A549 (cell line): ENCODE data around the gene TRIM8. TPM values are rescaled to one million over a fixed set of nuclear protein-coding genes. Genes with fewer than 3 reads are reported as not detected.
A peak's percentile ranks its signal among the peaks of the same experiment; 100 is the strongest.

ENCODE experiments used
- ATAC-seq, 2 experiments: fragments of 200-7000 bp in 1 of 2; fragments of >200 bp in 1 of 2; cut with Nextera tagmentation in 1 of 2; cut with Tn5 transposase in 1 of 2; 3 replicates each; pipeline versions ENCODE4 v1.8.0 to v1.9.1; 2018 to 2020; ENCODE audit warnings: mild to moderate bottlenecking in 1 of 2, moderate library complexity in 1 of 2
- CTCF ChIA-PET: fragments of 300-600 bp; sonication (Branson Sonifier 250); formaldehyde crosslinking; extraction: SDS; loops from one replicate; lab custom pipeline; 2021; ENCODE audit warnings: antibody characterized with exemption, inconsistent platforms; lab: Yijun Ruan, JAX
- POLR2A ChIA-PET: fragments of 350-600 bp; formaldehyde crosslinking; extraction: SDS; loops from one replicate; lab custom pipeline; 2021; ENCODE audit warnings: antibody characterized with exemption, inconsistent platforms; lab: Yijun Ruan, JAX
- DNase-seq, 2 experiments: peaks; one replicate each; pipeline versions ENCODE4 v3.0.0 to v3.0.0-alpha.2; 2011 to 2016; ENCODE audit warnings: low read depth in 1 of 2, low spot score in 1 of 2
- FAIRE-seq: peaks from 2 replicates; lab custom pipeline; 2011; peaks lifted over from hg19 to GRCh38; lab: Jason Lieb, UNC
- H3K27ac ChIP-seq, 2 experiments: fragments of >200 bp; sonication (Bioruptor Twin); formaldehyde crosslinking; 3 replicates each; pipeline ENCODE4 v1.5.1; 2016 to 2017
- H3K4me1 ChIP-seq: fragments of >200 bp; sonication (Bioruptor Twin); formaldehyde crosslinking; 3 replicates; pipeline ENCODE4 v1.6.1; 2016
- H3K4me2 ChIP-seq: fragments of >200 bp; sonication (Bioruptor Twin); formaldehyde crosslinking; 3 replicates; pipeline ENCODE4 v1.6.1; 2016
- H3K4me3 ChIP-seq: fragments of >200 bp; sonication (Bioruptor Twin); formaldehyde crosslinking; 3 replicates; pipeline ENCODE4 v1.5.1; 2016
- H3K9me3 ChIP-seq: fragments of >200 bp; sonication (Bioruptor Twin); formaldehyde crosslinking; 3 replicates; pipeline ENCODE4 v1.6.1; 2016
- ATOH8 ChIP-seq: fragments of 250-450 bp; sonication (Bioruptor Pico); IDR thresholded peaks from 2 replicates; pipeline ENCODE4 v1.5.0; 2020; ENCODE audit warnings: low read depth, mild to moderate bottlenecking, moderate library complexity
- CHD2 ChIP-seq: fragments of 150-350 bp; IDR thresholded peaks from 2 replicates; pipeline ENCODE4 v1.6.1; 2014; ENCODE audit warnings: low read length; ENCODE audit not compliant: partially characterized antibody
- FOSL2 ChIP-seq, 2 experiments: fragments of 450-650 bp in 1 of 2; fragments of >200 bp in 1 of 2; sonication (Bioruptor Twin) in 1 of 2; formaldehyde crosslinking; IDR thresholded peaks; 2 replicates each; pipeline versions ENCODE4 v1.5.0 to v1.6.1; 2016 to 2020; ENCODE audit warnings: mild to moderate bottlenecking in 1 of 2, moderate library complexity in 1 of 2
- GATA3 ChIP-seq: IDR thresholded peaks from 2 replicates; pipeline ENCODE4 v1.6.1; 2012; ENCODE audit warnings: borderline replicate concordance
- HES2 ChIP-seq: fragments of >200 bp; sonication (Bioruptor Twin); formaldehyde crosslinking; IDR thresholded peaks from 2 replicates; pipeline ENCODE4 v1.6.1; 2016
- HEYL ChIP-seq: fragments of 250-450 bp; sonication (Bioruptor Pico); IDR thresholded peaks from 2 replicates; pipeline ENCODE4 v1.8.0; 2021; ENCODE audit warnings: mild to moderate bottlenecking, moderate library complexity
- HMGXB4 ChIP-seq: fragments of 250-450 bp; sonication (Bioruptor Pico); IDR thresholded peaks from 2 replicates; pipeline ENCODE4 v1.5.0; 2021; ENCODE audit warnings: mild to moderate bottlenecking, moderate library complexity, borderline replicate concordance
- HOXB13 ChIP-seq: fragments of 250-450 bp; sonication (Bioruptor Pico); IDR thresholded peaks from 2 replicates; pipeline ENCODE4 v1.5.0; 2020; ENCODE audit warnings: low read depth, mild to moderate bottlenecking, moderate library complexity
- HOXB5 ChIP-seq: fragments of 250-450 bp; sonication (Bioruptor Pico); IDR thresholded peaks from 2 replicates; pipeline ENCODE4 v1.5.0; 2020; ENCODE audit warnings: mild to moderate bottlenecking, moderate library complexity
- KDM1A ChIP-seq: fragments of 200-600 bp; sonication (generic); IDR thresholded peaks from 2 replicates; pipeline ENCODE4 v1.6.1; 2016; ENCODE audit warnings: low read depth, mild to moderate bottlenecking
- MAFK ChIP-seq: fragments of 450-650 bp; IDR thresholded peaks from 2 replicates; pipeline ENCODE4 v1.6.1; 2014; ENCODE audit not compliant: partially characterized antibody
- MAX ChIP-seq: IDR thresholded peaks from 2 replicates; pipeline ENCODE4 v1.6.1; 2012
- MAZ ChIP-seq: fragments of 150-350 bp; IDR thresholded peaks from 2 replicates; pipeline ENCODE4 v1.6.1; 2014; ENCODE audit warnings: antibody characterized with exemption, low read depth, low read length, borderline replicate concordance
- MYC ChIP-seq: IDR thresholded peaks from 2 replicates; pipeline ENCODE4 v1.6.1; 2012; ENCODE audit warnings: mild to moderate bottlenecking, inconsistent platforms, low read length, improper control_type of control experiment, borderline replicate concordance
- NPAS2 ChIP-seq: fragments of 250-450 bp; sonication (Bioruptor Pico); IDR thresholded peaks from 2 replicates; pipeline ENCODE4 v1.8.0; 2022; ENCODE audit warnings: mild to moderate bottlenecking, moderate library complexity, borderline replicate concordance
- NR3C1 ChIP-seq: fragments of >200 bp; sonication (Bioruptor Twin); formaldehyde crosslinking; IDR thresholded peaks from 3 replicates; pipeline ENCODE4 v1.6.1; 2017
- POLR2A ChIP-seq: IDR thresholded peaks from 2 replicates; pipeline ENCODE4 v1.6.1; 2012; ENCODE audit warnings: mild to moderate bottlenecking, low read length
- POLR2AphosphoS2 ChIP-seq: conservative IDR thresholded peaks from 2 replicates; pipeline ENCODE4 v1.6.1; 2012; ENCODE audit warnings: low read length, improper control_type of control experiment, inconsistent platforms
- RCOR1 ChIP-seq: fragments of 150-350 bp; IDR thresholded peaks from 2 replicates; pipeline ENCODE4 v1.6.1; 2014; ENCODE audit warnings: antibody characterized with exemption, low read length, low read depth
- REST ChIP-seq: fragments of 200-600 bp; sonication (generic); IDR thresholded peaks from 2 replicates; pipeline ENCODE4 v1.6.1; 2016; ENCODE audit warnings: antibody characterized with exemption, mild to moderate bottlenecking, moderate library complexity
- RNF2 ChIP-seq: fragments of 200-600 bp; sonication (generic); IDR thresholded peaks from 2 replicates; pipeline ENCODE4 v1.6.1; 2016; ENCODE audit warnings: low read depth, mild to moderate bottlenecking, antibody characterized with exemption, moderate library complexity, borderline replicate concordance
- TP53 ChIP-seq: fragments of 250-450 bp; sonication (Bioruptor Pico); IDR thresholded peaks from 2 replicates; pipeline ENCODE4 v1.5.0; 2021; ENCODE audit warnings: mild to moderate bottlenecking, moderate library complexity
- USF2 ChIP-seq: fragments of 450-650 bp; IDR thresholded peaks from 2 replicates; pipeline ENCODE4 v1.6.1; 2014; ENCODE audit warnings: antibody characterized with exemption
- ZC3H11A ChIP-seq: fragments of 450-650 bp; IDR thresholded peaks from 2 replicates; pipeline ENCODE4 v1.6.1; 2014; ENCODE audit warnings: antibody characterized with exemption, mild to moderate bottlenecking
- WGBS: methylation state at CpG from one replicate; pipeline ENCODE4 v1.1.6; 2017; ENCODE audit errors: missing lambda C conversion rate; 5-methylcytosine and 5-hydroxymethylcytosine counted together
- polyA plus RNA-seq, 4 experiments: library from polyadenylated mRNA; depleted of rRNA in 3 of 4; stranded (reverse); fragments of >200 nt; fragmentation: RNase III in 1 of 4; extraction: RNeasy Plus Mini Kit Qiagen cat#74134 plus additional on column Dnase treatment in 1 of 4; gene quantifications; 2 replicates in 3 of 4; 3 replicates in 1 of 4; pipeline ENCODE4 v1.2.3, GENCODE V29; 2011 to 2017

TRIM8 gene
- polyA plus RNA-seq, 2 of the 4 experiments (the other 2 are of a cell fraction), result 22.8 to 32.5 TPM

GRCh38 chr10:102702742-102703141 is 58.5 kb downstream of the TRIM8 start:
- H3K4me3 ChIP-seq, result no peak overlapping the region
- no peak for FAIRE-seq

GRCh38 chr10:102704915-102705314 is 60.6 kb downstream of the TRIM8 start:
- peak overlapping the region in 1 of 2 experiments; percentile 52; a peak in 2 of 6 replicates for H3K27ac ChIP-seq
- no peaks in the 10 kb centered on the region for H3K9me3 ChIP-seq
- H3K4me3 ChIP-seq, result no peak overlapping the region
- peaks cover 21% of the 10 kb centered on the region for H3K4me1 ChIP-seq
- ChIA-PET CTCF (interaction anchor here (0.8 to 2.0 kb wide), 5 partner anchors 9 to 60 kb away, joined by 3 to 9 read pairs (median 3); partner anchors contain the start of genes ARL3, SFXN2 and TRIM8), POLR2A (interaction anchor here (0.9 kb wide), 1 partner anchor 9 kb away, joined by 4 read pairs; the partner anchor contains the start of genes ARL3 and SFXN2)
- no peak for TF ChIP-seq REST
- TF ChIP-seq MAZ, result no peak
- TF ChIP-seq ATOH8 (CRISPR knock-in tag), result no peak
- TF ChIP-seq ZC3H11A, result no peak
- TF ChIP-seq KDM1A, result no peak
- no peak for TF ChIP-seq HES2
- TF ChIP-seq RCOR1, result no peak
- no peak for TF ChIP-seq HMGXB4
- no peak for TF ChIP-seq MAFK
- TF ChIP-seq GATA3, result no peak
- TF ChIP-seq NPAS2 (CRISPR knock-in tag), result no peak
- no peak for TF ChIP-seq NR3C1
- no peak for TF ChIP-seq CHD2
- no peak for TF ChIP-seq RNF2
- TF ChIP-seq POLR2A, result no peak
- TF ChIP-seq TP53 (CRISPR knock-in tag), result no peak
- no peak for TF ChIP-seq MAX
- TF ChIP-seq POLR2AphosphoS2, result no peak
- TF ChIP-seq HOXB13, result no peak
- peak; percentile 39 to 56; a peak in 3 of 6 replicates for ATAC-seq
- 56% methylated on average over 6 of the region's 6 CpGs for WGBS
- DNase-seq, result no peak
- H3K4me2 ChIP-seq, result peak overlapping the region; percentile 43
- FAIRE-seq, result no peak

More at GRCh38 chr10:102702742-102703141, 58.5 kb downstream of the TRIM8 start:
- no peak for ATAC-seq
- Histone ChIP-seq H3K4me1 (peaks cover 20% of the 10 kb centered on the region), H3K27ac (no peak overlapping the region), H3K4me2 (no peak overlapping the region), H3K9me3 (no peaks in the 10 kb centered on the region)
- CTCF ChIA-PET, result interaction anchor here (0.7 to 1.5 kb wide), 2 partner anchors 11 to 20 kb away, joined by 4 to 8 read pairs; partner anchors contain the start of genes ARL3 and SFXN2
- WGBS, result 76% methylated on average over 2 of the region's 2 CpGs
- POLR2A ChIA-PET, result no interaction called here
- no peak for DNase-seq
- TF ChIP-seq MYC, result no peak
- TF ChIP-seq HOXB5, result no peak
- no peak for TF ChIP-seq FOSL2 (IDR thresholded peaks at IDR 0.05)
- TF ChIP-seq FOSL2 (CRISPR knock-in tag; IDR thresholded peaks at IDR 0.05), result no peak
- TF ChIP-seq USF2, result no peak
- no peak for TF ChIP-seq HEYL (CRISPR knock-in tag)
- no peak for TF ChIP-seq HES2
- TF ChIP-seq, all 56 proteins: peak for 0
